K562 (cell line): ENCODE measurements around the gene PLEKHA8. TPM values are rescaled to one million over a fixed set of nuclear protein-coding genes. Genes with fewer than 3 reads are reported as not detected.
A peak's percentile ranks its signal among the peaks of the same experiment; 100 is the strongest.

ENCODE experiments used
- ARNT ChIP-seq, 2 experiments: fragments of 450-650 bp; IDR thresholded peaks; 2 replicates each; pipeline ENCODE4 v1.6.1; 2016; ENCODE audit warnings: mild to moderate bottlenecking in 1 of 2
- ASH1L ChIP-seq: fragments of 450-650 bp; IDR thresholded peaks from 2 replicates; pipeline ENCODE4 v1.6.1; 2018; ENCODE audit warnings: borderline replicate concordance, mild to moderate bottlenecking, low read depth; ENCODE audit not compliant: partially characterized antibody
- CCNT2 ChIP-seq: IDR thresholded peaks from 2 replicates; pipeline ENCODE4 v1.6.1; 2011; ENCODE audit warnings: borderline replicate concordance, low read depth, mild to moderate bottlenecking, moderate library complexity, mixed read lengths, low read length; ENCODE audit not compliant: insufficient read length; ENCODE audit errors: extremely low read depth
- ESRRA ChIP-seq: fragments of 450-650 bp; IDR thresholded peaks from 2 replicates; pipeline ENCODE4 v1.6.1; 2014; ENCODE audit warnings: low read depth, mild to moderate bottlenecking, moderate library complexity, borderline replicate concordance
- FOXJ3 ChIP-seq: sonication (generic); formaldehyde crosslinking; IDR thresholded peaks from 2 replicates; pipeline ENCODE4 v1.4.0; 2020; ENCODE audit warnings: mild to moderate bottlenecking, missing genetic modification reagents
- FOXM1 ChIP-seq, 2 experiments: fragments of 450-650 bp in 1 of 2; sonication (generic) in 1 of 2; formaldehyde crosslinking in 1 of 2; IDR thresholded peaks; 2 replicates each; pipeline versions ENCODE4 v1.6.1 to v1.9.0; 2017 to 2022; ENCODE audit warnings: low read depth in 2 of 2, mild to moderate bottlenecking in 2 of 2, missing genetic modification reagents in 1 of 2, moderate library complexity in 1 of 2
- HNRNPL ChIP-seq: fragments of 200-400 bp; formaldehyde crosslinking; IDR thresholded peaks from 2 replicates; pipeline ENCODE4 v1.6.1; 2017; ENCODE audit warnings: low read depth, mild to moderate bottlenecking, low read length
- LEF1 ChIP-seq: fragments of 450-650 bp; IDR thresholded peaks from 2 replicates; pipeline ENCODE4 v1.6.1; 2016; ENCODE audit warnings: mild to moderate bottlenecking
- NONO ChIP-seq, 2 experiments: fragments of 200-400 bp in 1 of 2; fragments of 450-650 bp in 1 of 2; formaldehyde crosslinking in 1 of 2; IDR thresholded peaks; 2 replicates each; pipeline ENCODE4 v1.6.1; 2017; ENCODE audit warnings: low read depth in 2 of 2, mild to moderate bottlenecking in 2 of 2, moderate library complexity in 2 of 2, low read length in 1 of 2
- PHF20 ChIP-seq: fragments of 450-650 bp; IDR thresholded peaks from 2 replicates; pipeline ENCODE4 v1.6.1; 2018; ENCODE audit not compliant: partially characterized antibody
- POU5F1 ChIP-seq: fragments of 150-350 bp; IDR thresholded peaks from 2 replicates; pipeline ENCODE4 v1.6.1; 2014; ENCODE audit warnings: borderline replicate concordance, low read length, low read depth, mild to moderate bottlenecking; ENCODE audit not compliant: partially characterized antibody
- PPARD ChIP-seq: fragments of 250-450 bp; sonication (Bioruptor Pico); IDR thresholded peaks from 2 replicates; pipeline ENCODE4 v1.8.0; 2022; ENCODE audit warnings: inconsistent platforms, mild to moderate bottlenecking, moderate library complexity
- PRMT5 ChIP-seq: sonication (generic); formaldehyde crosslinking; IDR thresholded peaks from 2 replicates; pipeline ENCODE4 v1.5.0; 2020; ENCODE audit warnings: missing genetic modification reagents
- RB1 ChIP-seq: fragments of 450-650 bp; IDR thresholded peaks from 2 replicates; pipeline ENCODE4 v1.6.1; 2017; ENCODE audit warnings: low read depth, mild to moderate bottlenecking
- SETDB1 ChIP-seq: IDR thresholded peaks from one replicate; pipeline ENCODE4 v1.6.1; 2012; ENCODE audit warnings: low read length, control low read depth, inconsistent platforms
- TBP ChIP-seq: optimal IDR thresholded peaks from 2 replicates; pipeline ENCODE3; 2011; ENCODE audit warnings: low read depth, low read length, improper control_type of control experiment
- TCFL5 ChIP-seq: fragments of 250-450 bp; sonication (Bioruptor Pico); conservative IDR thresholded peaks from 2 replicates; pipeline ENCODE4 v1.6.1; 2021; ENCODE audit warnings: mild to moderate bottlenecking, moderate library complexity, matching md5 sums
- TOE1 ChIP-seq, 2 experiments: fragments of 450-650 bp in 1 of 2; sonication (generic) in 1 of 2; formaldehyde crosslinking in 1 of 2; IDR thresholded peaks; 2 replicates each; pipeline versions ENCODE4 v1.7.1 to v1.8.0; 2016 to 2022; ENCODE audit warnings: borderline replicate concordance in 2 of 2, mild to moderate bottlenecking in 2 of 2, antibody characterized with exemption in 1 of 2, inconsistent platforms in 1 of 2, low read depth in 1 of 2, missing genetic modification reagents in 1 of 2, moderate library complexity in 1 of 2
- ZNF431 ChIP-seq: sonication (generic); formaldehyde crosslinking; IDR thresholded peaks from 2 replicates; pipeline ENCODE4 v1.8.0; 2022; ENCODE audit warnings: mild to moderate bottlenecking, missing genetic modification reagents
- polyA plus RNA-seq, 8 experiments: library from polyadenylated mRNA; depleted of rRNA in 4 of 8; stranded (reverse) in 5 of 8; unstranded in 3 of 8; fragments of >200 nt; fragmentation: Nextera tagmentation in 2 of 8; fragmentation: Illumina TruSeq in 1 of 8; extraction: Ambion mirVana in 2 of 8; extraction: Trizol in 1 of 8; gene quantifications; 2 replicates each; pipeline versions ENCODE4 v1.2.1 to v1.2.3, GENCODE V29; 2011 to 2014; ENCODE audit warnings: inconsistent platforms in 1 of 8, missing spikeins in 1 of 8
- total RNA-seq, 7 experiments: library from RNA; depleted of rRNA in 6 of 7; stranded (reverse); fragments of >200 nt in 6 of 7; fragmentation: Illumina TruSeq in 2 of 7; extraction: Trizol in 2 of 7; gene quantifications; 2 replicates each; pipeline versions ENCODE4 v1.2.1 to v1.2.3, GENCODE V29; 2011 to 2021; ENCODE audit warnings: low replicate concordance in 1 of 7
- TF ChIP-seq, protein P1 (sequence below): IDR thresholded peaks from 2 replicates; pipeline ENCODE4 v1.6.1; 2011; ENCODE audit warnings: borderline replicate concordance, low read depth, mild to moderate bottlenecking, moderate library complexity, low read length; ENCODE audit not compliant: insufficient read depth, poor library complexity, severe bottlenecking
- TF ChIP-seq, protein P2 (sequence below): fragments of 250-450 bp; sonication (Bioruptor Pico); IDR thresholded peaks from 2 replicates; pipeline ENCODE4 v1.5.0; 2021
- TF ChIP-seq, protein P3 (sequence below): fragments of 450-650 bp; IDR thresholded peaks from 2 replicates; pipeline ENCODE4 v1.6.1; 2018; ENCODE audit not compliant: partially characterized antibody

Gene PLEKHA8
- total and polyA plus RNA-seq, 9 of the 15 experiments (the other 6 are each of a cell fraction or from before 2014, with no cell fraction given), result 3.2 to 16.3 (median 11.8) TPM

DNA sequence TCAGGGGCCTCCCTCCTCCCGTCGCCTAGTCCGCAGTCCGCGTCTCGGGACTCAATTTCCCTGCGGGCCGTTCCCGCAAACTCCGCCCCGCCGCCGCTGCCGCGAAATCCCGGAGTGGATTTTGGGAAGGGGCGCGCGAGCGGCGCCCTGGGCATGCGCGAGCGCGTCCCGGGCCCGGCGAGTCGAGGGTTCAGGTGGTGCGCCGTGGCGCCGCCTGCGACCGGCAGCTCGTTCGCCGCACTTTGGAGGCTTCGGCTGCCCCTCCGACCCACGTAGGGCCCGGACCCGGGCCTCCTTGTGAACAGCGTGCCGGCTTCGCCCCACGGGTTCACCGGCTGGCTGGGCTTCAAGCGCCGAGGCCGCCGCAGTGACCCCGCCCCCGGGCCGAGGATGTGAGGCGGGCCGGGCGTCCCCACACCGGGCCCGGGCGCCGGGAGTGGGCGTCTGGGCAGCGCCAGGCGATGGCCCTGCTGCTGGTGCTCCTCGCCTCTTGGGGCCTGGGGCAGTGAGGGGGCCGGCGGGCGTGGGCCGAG, at the start of gene PLEKHA8 (continued):
- TF ChIP-seq, protein P1, sequence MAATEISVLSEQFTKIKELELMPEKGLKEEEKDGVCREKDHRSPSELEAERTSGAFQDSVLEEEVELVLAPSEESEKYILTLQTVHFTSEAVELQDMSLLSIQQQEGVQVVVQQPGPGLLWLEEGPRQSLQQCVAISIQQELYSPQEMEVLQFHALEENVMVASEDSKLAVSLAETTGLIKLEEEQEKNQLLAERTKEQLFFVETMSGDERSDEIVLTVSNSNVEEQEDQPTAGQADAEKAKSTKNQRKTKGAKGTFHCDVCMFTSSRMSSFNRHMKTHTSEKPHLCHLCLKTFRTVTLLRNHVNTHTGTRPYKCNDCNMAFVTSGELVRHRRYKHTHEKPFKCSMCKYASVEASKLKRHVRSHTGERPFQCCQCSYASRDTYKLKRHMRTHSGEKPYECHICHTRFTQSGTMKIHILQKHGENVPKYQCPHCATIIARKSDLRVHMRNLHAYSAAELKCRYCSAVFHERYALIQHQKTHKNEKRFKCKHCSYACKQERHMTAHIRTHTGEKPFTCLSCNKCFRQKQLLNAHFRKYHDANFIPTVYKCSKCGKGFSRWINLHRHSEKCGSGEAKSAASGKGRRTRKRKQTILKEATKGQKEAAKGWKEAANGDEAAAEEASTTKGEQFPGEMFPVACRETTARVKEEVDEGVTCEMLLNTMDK, result no peak
- TF ChIP-seq PRMT5, result no peak
- TF ChIP-seq ASH1L, result no peak
- peak; percentile 80 for TF ChIP-seq CCNT2
- TF ChIP-seq FOXJ3 (CRISPR knock-in tag), result no peak
- peak; percentile 84 for TF ChIP-seq FOXM1 (IDR thresholded peaks at IDR 0.05; ENCODE audit: low read depth)
- no peak for TF ChIP-seq FOXM1 (CRISPR knock-in tag; IDR thresholded peaks at IDR 0.05; ENCODE audit: low read depth)
- no peak for TF ChIP-seq SETDB1
- TF ChIP-seq ZNF431, result 0 out of 2 replicates have a peak, but pooled peaks have one; percentile 31
- peak; percentile 82 for TF ChIP-seq RB1
- no peak for TF ChIP-seq TCFL5 (CRISPR knock-in tag)
- TF ChIP-seq NONO (IDR thresholded peaks at IDR 0.05; ENCODE audit: low read depth in 2 of 2, low read length in 1 of 2), result peak; percentile 21 to 24; a peak in 1 of 4 replicates
- no peak for TF ChIP-seq ARNT (IDR thresholded peaks at IDR 0.05)
- peak; percentile 53; the same call in 1 of the 2 replicates for TF ChIP-seq HNRNPL
- TF ChIP-seq, protein P2, sequence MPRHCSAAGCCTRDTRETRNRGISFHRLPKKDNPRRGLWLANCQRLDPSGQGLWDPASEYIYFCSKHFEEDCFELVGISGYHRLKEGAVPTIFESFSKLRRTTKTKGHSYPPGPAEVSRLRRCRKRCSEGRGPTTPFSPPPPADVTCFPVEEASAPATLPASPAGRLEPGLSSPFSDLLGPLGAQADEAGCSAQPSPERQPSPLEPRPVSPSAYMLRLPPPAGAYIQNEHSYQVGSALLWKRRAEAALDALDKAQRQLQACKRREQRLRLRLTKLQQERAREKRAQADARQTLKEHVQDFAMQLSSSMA (CRISPR knock-in tag), result no peak
- no peak for TF ChIP-seq LEF1
- peak; percentile 29 for TF ChIP-seq PHF20
- TF ChIP-seq ESRRA, result peak; percentile 62; the same call in 1 of the 2 replicates
- peak; percentile 32 for TF ChIP-seq POU5F1
- peak; percentile 73 for TF ChIP-seq TBP
- TF ChIP-seq PPARD, result no peak
- TF ChIP-seq, protein P3, sequence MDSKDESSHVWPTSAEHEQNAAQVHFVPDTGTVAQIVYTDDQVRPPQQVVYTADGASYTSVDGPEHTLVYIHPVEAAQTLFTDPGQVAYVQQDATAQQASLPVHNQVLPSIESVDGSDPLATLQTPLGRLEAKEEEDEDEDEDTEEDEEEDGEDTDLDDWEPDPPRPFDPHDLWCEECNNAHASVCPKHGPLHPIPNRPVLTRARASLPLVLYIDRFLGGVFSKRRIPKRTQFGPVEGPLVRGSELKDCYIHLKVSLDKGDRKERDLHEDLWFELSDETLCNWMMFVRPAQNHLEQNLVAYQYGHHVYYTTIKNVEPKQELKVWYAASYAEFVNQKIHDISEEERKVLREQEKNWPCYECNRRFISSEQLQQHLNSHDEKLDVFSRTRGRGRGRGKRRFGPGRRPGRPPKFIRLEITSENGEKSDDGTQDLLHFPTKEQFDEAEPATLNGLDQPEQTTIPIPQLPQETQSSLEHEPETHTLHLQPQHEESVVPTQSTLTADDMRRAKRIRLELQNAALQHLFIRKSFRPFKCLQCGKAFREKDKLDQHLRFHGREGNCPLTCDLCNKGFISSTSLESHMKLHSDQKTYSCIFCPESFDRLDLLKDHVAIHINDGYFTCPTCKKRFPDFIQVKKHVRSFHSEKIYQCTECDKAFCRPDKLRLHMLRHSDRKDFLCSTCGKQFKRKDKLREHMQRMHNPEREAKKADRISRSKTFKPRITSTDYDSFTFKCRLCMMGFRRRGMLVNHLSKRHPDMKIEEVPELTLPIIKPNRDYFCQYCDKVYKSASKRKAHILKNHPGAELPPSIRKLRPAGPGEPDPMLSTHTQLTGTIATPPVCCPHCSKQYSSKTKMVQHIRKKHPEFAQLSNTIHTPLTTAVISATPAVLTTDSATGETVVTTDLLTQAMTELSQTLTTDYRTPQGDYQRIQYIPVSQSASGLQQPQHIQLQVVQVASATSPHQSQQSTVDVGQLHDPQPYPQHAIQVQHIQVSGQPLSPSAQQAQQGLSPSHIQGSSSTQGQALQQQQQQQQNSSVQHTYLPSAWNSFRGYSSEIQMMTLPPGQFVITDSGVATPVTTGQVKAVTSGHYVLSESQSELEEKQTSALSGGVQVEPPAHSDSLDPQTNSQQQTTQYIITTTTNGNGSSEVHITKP, result peak; percentile 63
- peak; percentile 91 for TF ChIP-seq TOE1 (IDR thresholded peaks at IDR 0.05; ENCODE audit: borderline replicate concordance)
- TF ChIP-seq TOE1 (CRISPR knock-in tag; IDR thresholded peaks at IDR 0.05; ENCODE audit: borderline replicate concordance, low read depth), result no peak
